ENCODE measurements around the gene ETNK1.
"Not testable (repeated sequence)": the region's sequence is repeated elsewhere in the genome, so short reads cannot be mapped to it uniquely, and the experiment has no call there.

ETNK1 gene

DNA sequence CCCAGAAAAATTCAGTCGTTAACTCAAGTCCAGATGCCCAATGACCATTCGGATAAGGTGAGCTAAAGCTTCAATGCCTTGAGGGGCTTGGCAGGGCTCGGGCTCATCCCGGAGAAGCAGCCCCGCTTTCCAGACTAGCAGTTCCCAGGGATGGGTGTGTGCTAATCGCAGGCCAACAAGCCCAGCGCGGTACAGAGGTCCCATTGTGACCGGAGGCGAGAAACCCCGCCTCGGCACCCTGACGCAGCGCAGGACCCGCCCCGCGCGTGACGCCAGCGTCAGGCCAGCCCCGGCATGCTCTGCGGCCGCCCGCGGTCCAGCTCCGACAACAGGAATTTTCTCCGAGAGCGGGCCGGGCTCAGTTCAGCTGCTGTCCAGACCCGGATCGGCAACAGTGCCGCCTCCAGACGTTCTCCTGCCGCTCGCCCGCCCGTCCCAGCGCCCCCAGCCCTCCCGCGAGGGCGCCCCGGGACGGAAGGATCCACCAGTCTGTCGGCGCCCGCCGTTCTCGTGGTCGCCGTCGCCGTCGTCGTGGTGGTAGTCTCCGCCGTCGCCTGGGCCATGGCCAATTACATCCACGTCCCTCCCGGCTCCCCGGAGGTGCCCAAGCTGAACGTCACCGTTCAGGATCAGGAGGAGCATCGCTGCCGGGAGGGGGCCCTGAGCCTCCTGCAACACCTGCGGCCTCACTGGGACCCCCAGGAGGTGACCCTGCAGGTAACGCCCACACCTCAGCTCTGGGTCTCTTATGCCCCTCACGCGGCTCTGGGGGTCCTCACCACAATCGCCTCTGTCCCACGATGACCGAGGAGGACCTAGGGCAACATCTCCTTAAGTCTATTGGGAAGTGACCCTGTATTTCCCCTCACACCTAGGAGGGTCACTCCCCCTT, at the start of gene ETNK1:
ETNK1 (plus strand) TSS at position 302 of the 892 bp plus-strand sequence; CDS start at position 562, 260 bp downstream.
- H3K36me3 ChIP-seq (ENCODE audit: control insufficient read depth, insufficient read depth, low read length): no peaks in the 10 kb centered on the region
- no peaks in the 10 kb centered on the region for H3K27me3 ChIP-seq (ENCODE audit: control insufficient read depth, insufficient read depth, low read length)
- peak within 1 kb of the TSS; percentile 72 for H3K4me3 ChIP-seq (ENCODE audit: low read depth, low read length)

GRCh38 chr12:22576065-22576464, 48.9 kb upstream of the ETNK1 start:
- Histone ChIP-seq H3K9me3 (ENCODE audit: control insufficient read depth, insufficient read depth, low read depth, low read length) (no peaks in the 10 kb centered on the region), H3K27ac (ENCODE audit: low read depth, low read length) (no peak overlapping the region), H3K4me3 (ENCODE audit: low read depth, low read length) (no peak overlapping the region), H3K27me3 (ENCODE audit: control insufficient read depth, insufficient read depth, low read length) (no peaks in the 10 kb centered on the region), H3K36me3 (ENCODE audit: control insufficient read depth, insufficient read depth, low read length) (no peaks in the 10 kb centered on the region), H3K9ac (ENCODE audit: low read length) (no peak overlapping the region), H3K4me1 (ENCODE audit: control insufficient read depth, insufficient read depth, low read length) (no peaks in the 10 kb centered on the region)

More for the DNA sequence above, at the start of gene ETNK1:
- H3K9me3 ChIP-seq (ENCODE audit: control insufficient read depth, insufficient read depth, low read depth, low read length): no peaks in the 10 kb centered on the region
- peak within 1 kb of the TSS; percentile 81 for H3K27ac ChIP-seq (ENCODE audit: low read depth, low read length)
- H3K9ac ChIP-seq (ENCODE audit: low read length): peak within 1 kb of the TSS; percentile 95
- peaks cover 18% of the 10 kb centered on the region for H3K4me1 ChIP-seq (ENCODE audit: control insufficient read depth, insufficient read depth, low read length)

DNA sequence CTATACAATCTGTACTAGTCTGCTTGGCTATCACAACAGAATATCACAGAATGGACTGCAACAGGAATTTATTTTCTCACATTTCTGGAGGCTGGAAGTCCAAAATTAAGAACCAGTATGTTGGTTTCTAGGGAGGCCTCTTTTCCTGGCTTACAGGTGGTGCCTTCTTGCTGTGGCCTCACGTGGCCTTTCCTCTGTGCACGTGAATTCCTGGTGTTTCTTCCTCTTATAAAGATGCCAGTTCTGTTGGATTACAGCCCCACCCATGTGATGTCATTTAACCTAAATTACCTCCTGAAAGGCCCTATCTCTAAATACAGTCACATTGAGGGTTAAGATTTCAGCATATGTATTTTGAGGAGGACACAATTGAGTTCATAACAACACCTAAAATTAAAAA, 48.5 kb upstream of the ETNK1 start:
- H3K27me3 ChIP-seq (ENCODE audit: control insufficient read depth, insufficient read depth, low read length): no peaks in the 10 kb centered on the region

DNA sequence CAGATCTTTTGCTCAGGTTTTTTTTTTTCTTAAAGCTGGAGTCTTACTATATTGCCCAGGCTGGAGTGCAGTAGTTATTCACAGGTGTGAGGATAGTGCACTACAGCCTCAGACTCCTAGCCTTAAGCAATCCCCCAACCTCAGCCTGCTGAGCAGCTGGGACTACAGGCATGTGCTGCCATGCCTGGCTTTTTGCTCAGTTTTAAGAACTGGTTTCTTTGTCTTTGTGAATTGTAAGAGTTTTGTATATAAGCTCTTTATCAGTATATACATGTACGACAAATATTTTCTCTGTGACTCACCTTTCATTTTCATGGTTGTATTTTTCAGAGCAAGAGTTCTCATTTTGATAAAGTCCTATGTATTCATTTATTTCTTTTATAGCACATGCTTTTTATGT, 47.3 kb upstream of the ETNK1 start:
- Histone ChIP-seq H3K27me3 (ENCODE audit: control insufficient read depth, insufficient read depth, low read length) (no peaks in the 10 kb centered on the region), H3K4me1 (ENCODE audit: control insufficient read depth, insufficient read depth, low read length) (no peaks in the 10 kb centered on the region), H3K9me3 (ENCODE audit: control insufficient read depth, insufficient read depth, low read depth, low read length) (no peaks in the 10 kb centered on the region), H3K36me3 (ENCODE audit: control insufficient read depth, insufficient read depth, low read length) (no peaks in the 10 kb centered on the region), H3K9ac (ENCODE audit: low read length) (no peak overlapping the region), H3K4me3 (ENCODE audit: low read depth, low read length) (no peak overlapping the region), H3K27ac (ENCODE audit: low read depth, low read length) (no peak overlapping the region)

More for the DNA sequence above, 48.5 kb upstream of the ETNK1 start:
- no peaks in the 10 kb centered on the region for H3K4me1 ChIP-seq (ENCODE audit: control insufficient read depth, insufficient read depth, low read length)
- no peak overlapping the region for H3K4me3 ChIP-seq (ENCODE audit: low read depth, low read length)
- no peaks in the 10 kb centered on the region for H3K36me3 ChIP-seq (ENCODE audit: control insufficient read depth, insufficient read depth, low read length)
- H3K27ac ChIP-seq (ENCODE audit: low read depth, low read length): no peak overlapping the region
- H3K9me3 ChIP-seq (ENCODE audit: control insufficient read depth, insufficient read depth, low read depth, low read length): no peaks in the 10 kb centered on the region
- no peak overlapping the region for H3K9ac ChIP-seq (ENCODE audit: low read length)

DNA sequence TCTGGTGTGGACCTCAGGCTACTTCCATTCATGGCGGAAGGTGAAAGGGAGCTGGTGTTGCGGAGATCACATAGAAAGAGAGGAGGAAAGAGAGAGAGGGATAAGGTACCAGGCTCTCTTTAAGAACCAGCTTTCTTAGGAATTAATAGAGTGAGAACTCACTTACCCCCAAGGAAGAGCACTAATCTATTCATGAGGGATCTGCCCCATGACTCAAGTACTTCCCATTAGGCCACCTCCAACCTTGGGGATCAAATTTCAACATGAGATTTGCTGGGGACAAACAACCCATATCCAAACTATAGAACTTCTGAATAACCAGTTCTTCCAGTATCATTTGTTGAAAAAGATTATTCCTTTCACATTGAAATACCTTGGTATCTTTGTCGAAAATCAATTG, 46.6 kb upstream of the ETNK1 start:
- no peak overlapping the region for H3K9ac ChIP-seq (ENCODE audit: low read length)
- no peaks in the 10 kb centered on the region for H3K4me1 ChIP-seq (ENCODE audit: control insufficient read depth, insufficient read depth, low read length)
- H3K4me3 ChIP-seq (ENCODE audit: low read depth, low read length): no peak overlapping the region
- H3K9me3 ChIP-seq (ENCODE audit: control insufficient read depth, insufficient read depth, low read depth, low read length): no peaks in the 10 kb centered on the region
- no peak overlapping the region for H3K27ac ChIP-seq (ENCODE audit: low read depth, low read length)
- H3K36me3 ChIP-seq (ENCODE audit: control insufficient read depth, insufficient read depth, low read length): no peaks in the 10 kb centered on the region
- H3K27me3 ChIP-seq (ENCODE audit: control insufficient read depth, insufficient read depth, low read length): no peaks in the 10 kb centered on the region

DNA sequence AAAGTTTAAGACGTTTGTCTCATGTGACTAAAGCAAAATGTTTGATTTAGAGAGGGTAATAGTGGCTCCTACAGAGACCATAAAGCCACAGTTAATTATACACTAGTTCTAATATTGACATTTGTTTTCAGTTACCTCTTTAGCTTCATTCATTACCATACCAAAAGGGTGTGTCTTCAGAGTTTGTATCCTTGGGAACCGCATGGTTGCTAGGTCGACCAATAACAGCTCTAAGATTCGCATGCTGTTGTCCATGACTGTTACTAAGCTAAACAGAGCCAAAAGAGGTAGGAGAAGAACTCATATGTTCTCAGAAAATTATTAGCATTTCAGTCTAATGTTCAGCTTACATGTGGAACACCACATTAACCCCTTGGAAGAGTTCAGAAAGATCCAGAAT, 36.2 kb upstream of the ETNK1 start:
- no peak overlapping the region for H3K4me3 ChIP-seq (ENCODE audit: low read depth, low read length)
- H3K36me3 ChIP-seq (ENCODE audit: control insufficient read depth, insufficient read depth, low read length): no peaks in the 10 kb centered on the region
- H3K4me1 ChIP-seq (ENCODE audit: control insufficient read depth, insufficient read depth, low read length): no peaks in the 10 kb centered on the region; the same call in 1 of the 2 replicates
- no peak overlapping the region for H3K27ac ChIP-seq (ENCODE audit: low read depth, low read length)
- no peaks in the 10 kb centered on the region for H3K9me3 ChIP-seq (ENCODE audit: control insufficient read depth, insufficient read depth, low read depth, low read length)
- H3K27me3 ChIP-seq (ENCODE audit: control insufficient read depth, insufficient read depth, low read length): no peaks in the 10 kb centered on the region
- no peak overlapping the region for H3K9ac ChIP-seq (ENCODE audit: low read length)

- H3K27ac ChIP-seq (ENCODE audit: low read depth, low read length): no peak overlapping the region
- H3K4me3 ChIP-seq (ENCODE audit: low read depth, low read length): no peak overlapping the region
- H3K36me3 ChIP-seq (ENCODE audit: control insufficient read depth, insufficient read depth, low read length): no peaks in the 10 kb centered on the region
- H3K9ac ChIP-seq (ENCODE audit: low read length): no peak overlapping the region
- H3K4me1 ChIP-seq (ENCODE audit: control insufficient read depth, insufficient read depth, low read length): no peaks in the 10 kb centered on the region; the same call in 1 of the 2 replicates
- H3K27me3 ChIP-seq (ENCODE audit: control insufficient read depth, insufficient read depth, low read length): no peaks in the 10 kb centered on the region
- H3K9me3 ChIP-seq (ENCODE audit: control insufficient read depth, insufficient read depth, low read depth, low read length): no peaks in the 10 kb centered on the region
Measured at GRCh38 chr12:22593864-22594263, 31.1 kb upstream of the ETNK1 start.

GRCh38 chr12:22597539-22597938, 27.4 kb upstream of the ETNK1 start:
- H3K9me3 ChIP-seq (ENCODE audit: control insufficient read depth, insufficient read depth, low read depth, low read length); H3K9ac ChIP-seq (ENCODE audit: low read length); H3K27me3 ChIP-seq (ENCODE audit: control insufficient read depth, insufficient read depth, low read length); H3K4me3 ChIP-seq (ENCODE audit: low read depth, low read length); H3K36me3 ChIP-seq (ENCODE audit: control insufficient read depth, insufficient read depth, low read length); H3K27ac ChIP-seq (ENCODE audit: low read depth, low read length); H3K4me1 ChIP-seq (ENCODE audit: control insufficient read depth, insufficient read depth, low read length): not testable (repeated sequence)

DNA sequence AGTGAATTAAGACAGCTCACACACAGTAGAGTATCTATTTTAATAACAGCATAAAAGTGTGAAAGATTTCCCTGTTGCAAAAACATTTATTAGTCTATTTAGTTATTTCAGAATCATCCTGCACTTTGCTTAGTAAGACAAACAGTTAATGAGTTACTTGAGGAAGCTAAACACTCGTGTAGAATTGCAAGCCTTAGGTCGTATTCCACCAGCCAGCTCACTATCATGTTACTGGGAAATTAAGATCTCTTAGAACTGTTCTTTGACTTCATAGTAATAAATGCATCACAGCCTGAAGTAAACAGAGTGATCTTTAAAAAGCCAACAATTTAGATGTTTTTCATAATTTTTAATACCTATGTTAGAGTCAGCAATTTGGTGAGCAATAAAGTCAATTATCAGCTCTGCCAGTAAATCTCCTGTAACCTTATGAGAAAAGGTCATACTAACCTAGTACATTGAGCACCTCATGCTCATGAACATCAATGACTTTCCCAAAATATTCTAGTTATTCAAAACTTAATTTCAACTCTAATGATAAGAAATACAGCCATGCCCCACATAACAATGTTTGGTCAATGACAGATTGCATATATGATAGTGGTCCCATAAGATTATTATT, 26.7 kb upstream of the ETNK1 start:
- Histone ChIP-seq H3K36me3 (ENCODE audit: control insufficient read depth, insufficient read depth, low read length) (no peaks in the 10 kb centered on the region), H3K27me3 (ENCODE audit: control insufficient read depth, insufficient read depth, low read length) (no peaks in the 10 kb centered on the region), H3K4me3 (ENCODE audit: low read depth, low read length) (no peak overlapping the region), H3K9me3 (ENCODE audit: control insufficient read depth, insufficient read depth, low read depth, low read length) (no peaks in the 10 kb centered on the region), H3K27ac (ENCODE audit: low read depth, low read length) (no peak overlapping the region), H3K9ac (ENCODE audit: low read length) (no peak overlapping the region), H3K4me1 (ENCODE audit: control insufficient read depth, insufficient read depth, low read length) (no peaks in the 10 kb centered on the region)

DNA sequence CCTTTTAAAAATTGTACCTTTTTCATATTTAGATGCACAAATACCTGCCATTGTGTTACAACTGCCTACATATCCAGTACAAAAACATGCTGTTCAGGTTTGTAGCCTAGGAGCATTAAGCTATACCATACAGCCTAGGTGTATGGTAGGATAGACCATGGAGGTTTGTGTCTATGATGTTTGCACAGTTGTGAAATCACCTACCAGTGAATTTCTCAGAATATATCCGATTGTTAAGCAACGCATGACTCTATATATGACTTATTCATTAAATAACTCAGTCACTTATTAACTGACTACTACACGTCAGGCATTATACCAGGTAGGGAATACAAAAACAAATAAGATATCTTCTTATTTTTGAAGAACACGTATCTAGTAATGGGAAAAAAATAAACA, 26.2 kb upstream of the ETNK1 start:
- Histone ChIP-seq H3K9ac (ENCODE audit: low read length) (no peak overlapping the region), H3K36me3 (ENCODE audit: control insufficient read depth, insufficient read depth, low read length) (no peaks in the 10 kb centered on the region), H3K9me3 (ENCODE audit: control insufficient read depth, insufficient read depth, low read depth, low read length) (no peaks in the 10 kb centered on the region), H3K4me3 (ENCODE audit: low read depth, low read length) (no peak overlapping the region), H3K4me1 (ENCODE audit: control insufficient read depth, insufficient read depth, low read length) (no peaks in the 10 kb centered on the region), H3K27me3 (ENCODE audit: control insufficient read depth, insufficient read depth, low read length) (no peaks in the 10 kb centered on the region), H3K27ac (ENCODE audit: low read depth, low read length) (no peak overlapping the region)

- Histone ChIP-seq H3K36me3 (ENCODE audit: control insufficient read depth, insufficient read depth, low read length) (no peaks in the 10 kb centered on the region), H3K4me1 (ENCODE audit: control insufficient read depth, insufficient read depth, low read length) (no peaks in the 10 kb centered on the region), H3K9ac (ENCODE audit: low read length) (no peak overlapping the region), H3K4me3 (ENCODE audit: low read depth, low read length) (no peak overlapping the region), H3K9me3 (ENCODE audit: control insufficient read depth, insufficient read depth, low read depth, low read length) (no peaks in the 10 kb centered on the region), H3K27me3 (ENCODE audit: control insufficient read depth, insufficient read depth, low read length) (no peaks in the 10 kb centered on the region), H3K27ac (ENCODE audit: low read depth, low read length) (no peak overlapping the region)
Measured at GRCh38 chr12:22600181-22600580, 24.8 kb upstream of the ETNK1 start.

All from HUES6 (cell line).